ENCODE data around the gene KRTAP10-9.
"Not testable (repeated sequence)": the region's sequence is repeated elsewhere in the genome, so short reads cannot be mapped to it uniquely, and the experiment has no call there.

KRTAP10-9 gene

DNA sequence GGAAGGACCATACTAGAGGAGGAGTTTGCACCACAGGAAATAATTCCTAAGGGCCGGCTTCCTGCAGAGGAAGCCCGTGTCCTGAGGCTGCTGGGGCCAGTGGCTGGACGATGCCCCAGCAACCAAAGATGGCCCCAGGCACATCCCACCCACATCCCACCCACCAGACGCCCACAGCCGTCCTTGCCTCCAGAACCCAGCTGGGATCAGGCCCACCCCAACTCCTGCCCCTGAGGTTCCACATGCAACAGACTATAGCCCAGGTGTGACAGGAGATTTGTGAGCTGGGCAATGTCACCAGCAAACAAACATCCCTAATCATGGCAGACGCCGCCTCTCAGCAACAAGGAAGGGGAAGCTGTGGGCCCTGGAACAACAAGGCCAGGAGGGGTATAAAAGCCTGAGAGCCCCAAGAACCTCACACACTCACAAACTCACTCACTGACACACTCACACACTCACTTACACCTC lies at the start of gene KRTAP10-9:
Gene KRTAP10-9, plus strand, starts transcription at position 421 of the 471 bp plus-strand sequence. CDS start 79 bp downstream, outside the sequence.
- DNase-seq = no peak

GRCh38 chr21:44578371-44579055 lies 48.4 kb upstream of the KRTAP10-9 start:
- no peak for DNase-seq

GRCh38 chr21:44579056-44579832 lies 47.6 kb upstream of the KRTAP10-9 start:
- no peak for DNase-seq

DNA sequence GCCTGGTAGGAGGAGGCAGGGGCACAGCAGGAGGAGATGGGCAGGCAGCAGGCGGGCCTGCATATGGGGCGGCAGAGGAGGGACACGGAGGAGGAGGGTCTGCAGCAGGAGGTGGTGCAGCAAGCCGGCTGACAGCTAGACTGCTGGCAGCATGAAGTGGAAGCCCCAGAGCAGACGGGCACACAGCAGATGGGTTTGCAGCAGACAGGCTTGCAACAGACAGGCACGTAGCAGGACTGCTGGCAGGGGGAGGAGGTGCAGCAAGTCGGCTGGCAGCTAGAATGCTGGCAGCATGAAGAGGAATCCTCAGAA lies 47.1 kb upstream of the KRTAP10-9 start:
- DNase-seq = no peak

DNA sequence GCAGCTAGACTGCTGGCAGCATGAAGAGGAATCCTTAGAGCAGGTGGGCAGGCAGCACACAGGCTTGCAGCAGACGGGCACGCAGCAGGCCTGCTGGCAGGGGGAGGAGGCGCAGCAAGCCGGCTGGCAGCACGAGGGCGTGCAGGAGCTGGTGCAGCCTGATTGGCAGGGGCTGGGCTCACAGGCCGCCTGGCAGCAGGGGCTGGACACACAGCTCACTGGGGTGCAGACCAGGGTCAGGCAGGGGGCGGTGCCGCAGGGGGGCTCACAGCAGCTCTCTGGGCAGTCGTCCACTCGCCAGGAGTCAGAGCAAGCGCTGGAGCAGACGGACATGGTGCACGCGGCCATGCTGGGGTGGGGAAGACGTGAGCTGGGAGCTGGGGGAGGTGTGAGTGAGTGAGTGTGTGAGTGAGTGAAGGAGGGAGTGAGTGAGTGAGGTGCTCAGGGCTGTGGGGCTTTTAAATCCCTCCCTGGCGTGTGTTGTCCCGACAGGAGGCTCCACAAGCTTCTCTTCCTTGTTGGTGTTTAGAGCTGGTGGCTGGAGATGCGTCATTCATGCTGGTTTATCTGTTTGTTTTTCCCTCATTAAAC lies 46.6 kb upstream of the KRTAP10-9 start, which contains the start of gene KRTAP10-5:
Gene KRTAP10-5, minus strand, starts transcription at position 374 of the 591 bp plus-strand sequence. Its CDS starts 26 bp downstream, at position 348.
- not testable (repeated sequence) for DNase-seq

DNA sequence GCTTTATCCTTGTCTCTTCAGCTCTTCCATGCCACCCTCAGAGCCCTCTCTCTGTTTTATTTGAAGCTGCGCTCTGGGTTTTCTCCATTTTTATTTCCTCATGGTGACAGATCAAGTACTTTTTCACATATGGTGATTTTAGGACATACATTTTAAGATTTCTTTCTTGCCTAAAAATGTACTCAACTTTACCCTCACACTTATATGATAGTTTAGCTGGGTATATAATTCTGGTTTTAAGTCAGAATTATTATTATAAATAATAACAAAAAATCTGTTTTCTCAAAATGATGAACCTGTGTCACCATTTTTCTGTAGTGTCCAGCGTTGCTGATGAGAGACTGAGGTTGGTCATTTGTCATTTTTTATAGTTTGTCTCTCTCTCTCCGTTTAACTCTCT lies 45.7 kb upstream of the KRTAP10-9 start:
- DNase-seq = no peak

- no peak for DNase-seq
These were observed 44.8 kb upstream of the KRTAP10-9 start for GRCh38 chr21:44582055-44582454.

DNA sequence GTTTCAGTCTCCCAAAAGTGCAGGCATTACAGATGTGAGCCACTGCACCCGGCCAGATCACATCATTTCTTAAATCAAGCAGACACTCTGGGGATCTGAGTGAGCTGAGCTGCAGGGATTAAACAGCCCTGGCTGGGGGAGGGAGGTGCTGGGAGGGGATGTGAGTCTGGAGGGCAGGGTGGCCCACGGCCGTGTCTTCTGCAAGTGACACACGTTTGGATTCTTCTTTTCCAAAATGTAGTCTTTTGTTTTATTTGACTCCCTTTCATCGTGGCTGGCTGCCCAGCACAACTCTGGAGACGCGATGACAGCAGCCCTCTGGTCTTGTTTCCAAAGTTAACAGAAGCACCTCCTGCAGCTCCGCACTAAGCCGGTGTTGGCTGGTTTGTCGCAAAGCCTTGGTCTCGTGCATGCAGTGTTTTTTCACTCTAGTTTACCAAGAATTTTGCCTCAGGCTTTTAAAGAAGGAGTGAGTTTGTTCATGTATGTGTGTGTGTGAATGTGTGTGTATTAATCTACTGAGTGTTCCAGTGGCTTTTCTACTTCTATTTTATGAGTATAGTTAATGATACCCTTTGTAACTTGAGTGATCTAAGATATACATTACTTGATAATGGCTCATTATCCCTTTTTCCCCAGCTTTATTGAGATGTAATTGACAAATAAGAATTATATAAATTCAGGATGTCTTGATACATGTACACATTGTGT lies 43.6 kb upstream of the KRTAP10-9 start:
- no peak for DNase-seq

DNA sequence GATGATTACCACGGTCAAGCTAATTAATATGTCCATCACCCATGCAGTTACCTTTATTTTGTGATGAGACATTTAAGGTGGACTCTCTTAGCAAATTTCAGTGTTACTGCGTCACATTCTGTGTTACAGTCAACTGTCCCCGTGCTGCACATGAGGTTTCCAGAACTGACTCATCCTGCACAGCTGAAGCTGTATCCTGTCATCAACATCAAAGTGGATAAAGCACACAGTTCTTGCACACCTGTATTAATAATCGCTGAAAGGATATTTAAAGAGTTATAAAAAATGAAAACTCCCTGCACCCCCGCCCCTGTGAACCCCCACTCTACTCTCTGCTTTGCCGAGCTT lies 43.1 kb upstream of the KRTAP10-9 start:
- peak; percentile 24 for DNase-seq

GRCh38 chr21:44585892-44586291 lies 41.0 kb upstream of the KRTAP10-9 start:
- no peak for DNase-seq

DNA sequence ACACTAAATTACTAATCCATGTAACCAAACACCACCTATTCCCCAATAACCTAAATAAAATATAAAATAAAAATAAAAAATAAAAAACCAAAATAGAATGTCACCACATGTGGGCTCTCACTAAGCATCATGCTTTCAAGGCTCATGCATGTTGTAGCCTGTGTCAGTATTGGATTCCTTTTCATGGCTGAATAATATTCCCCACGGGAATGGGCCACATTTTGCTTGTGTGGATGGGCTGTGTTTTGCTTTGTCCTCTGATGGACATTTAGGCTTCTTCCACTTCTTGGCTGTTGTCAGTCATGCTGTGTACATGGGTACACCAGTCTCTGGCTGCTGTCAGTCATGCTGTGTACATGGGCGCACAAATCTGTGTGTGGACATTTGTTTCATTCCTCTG lies 37.8 kb upstream of the KRTAP10-9 start:
- no peak for DNase-seq

- DNase-seq = no peak
These were observed 37.1 kb upstream of the KRTAP10-9 start for GRCh38 chr21:44589586-44590305.

GRCh38 chr21:44590311-44590721 lies 36.6 kb upstream of the KRTAP10-9 start:
- DNase-seq = no peak

DNA sequence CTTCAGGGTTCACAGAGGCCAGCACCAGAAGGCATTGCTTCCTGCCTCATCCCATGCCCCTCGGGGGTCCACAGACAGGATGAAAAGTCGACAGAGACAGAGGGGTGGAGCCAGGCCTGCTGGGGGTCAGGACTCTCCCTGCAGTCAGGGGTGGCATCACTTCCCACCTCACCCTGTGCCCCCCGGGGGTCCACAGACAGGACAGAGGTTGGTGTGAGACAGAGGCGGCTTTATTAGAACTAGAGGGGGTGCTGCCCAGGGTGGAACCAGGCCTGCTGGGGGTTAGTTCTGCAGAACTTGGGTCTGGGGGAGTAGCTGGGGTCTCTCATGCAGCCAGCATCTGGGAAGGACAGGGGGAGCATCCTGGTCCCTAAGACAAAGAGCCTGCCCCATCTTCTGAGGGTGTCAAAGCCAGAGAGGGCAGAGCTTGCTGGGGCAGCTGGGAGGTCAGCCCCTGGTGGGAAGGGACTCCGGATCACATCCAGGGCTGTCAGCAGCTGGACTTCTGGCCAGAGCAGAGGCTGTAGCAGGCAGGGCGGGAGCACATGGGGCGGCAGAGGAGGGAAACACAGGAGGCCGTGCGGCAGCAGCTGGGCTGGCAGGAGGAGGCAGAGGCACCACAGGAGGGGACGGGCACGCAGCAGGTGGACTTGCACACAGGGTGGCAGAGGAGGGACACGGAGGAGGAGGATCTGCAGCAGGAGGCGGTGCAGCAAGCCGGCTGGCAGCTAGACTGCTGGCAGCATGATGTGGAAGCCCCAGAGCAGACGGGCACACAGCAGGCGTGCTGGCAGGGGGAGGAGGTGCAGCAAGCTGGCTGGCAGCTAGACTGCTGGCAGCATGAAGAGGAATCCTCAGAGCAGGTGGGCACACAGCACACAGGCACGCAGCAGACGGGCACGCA lies 35.7 kb upstream of the KRTAP10-9 start:
- DNase-seq = not testable (repeated sequence)

DNA sequence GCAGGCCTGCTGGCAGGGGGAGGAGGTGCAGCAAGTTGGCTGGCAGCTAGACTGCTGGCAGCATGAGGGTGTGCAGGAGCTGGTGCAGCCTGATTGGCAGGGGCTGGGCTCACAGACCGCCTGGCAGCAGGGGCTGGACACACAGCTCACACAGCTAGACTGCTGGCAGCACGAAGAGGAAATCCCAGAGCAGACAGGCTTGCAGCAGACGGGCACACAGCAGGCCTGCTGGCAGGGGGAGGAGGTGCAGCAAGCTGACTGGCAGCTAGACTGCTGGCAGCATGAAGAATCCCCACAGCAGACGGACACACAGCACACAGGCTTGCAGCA lies 35.1 kb upstream of the KRTAP10-9 start:
- not testable (repeated sequence) for DNase-seq

DNA sequence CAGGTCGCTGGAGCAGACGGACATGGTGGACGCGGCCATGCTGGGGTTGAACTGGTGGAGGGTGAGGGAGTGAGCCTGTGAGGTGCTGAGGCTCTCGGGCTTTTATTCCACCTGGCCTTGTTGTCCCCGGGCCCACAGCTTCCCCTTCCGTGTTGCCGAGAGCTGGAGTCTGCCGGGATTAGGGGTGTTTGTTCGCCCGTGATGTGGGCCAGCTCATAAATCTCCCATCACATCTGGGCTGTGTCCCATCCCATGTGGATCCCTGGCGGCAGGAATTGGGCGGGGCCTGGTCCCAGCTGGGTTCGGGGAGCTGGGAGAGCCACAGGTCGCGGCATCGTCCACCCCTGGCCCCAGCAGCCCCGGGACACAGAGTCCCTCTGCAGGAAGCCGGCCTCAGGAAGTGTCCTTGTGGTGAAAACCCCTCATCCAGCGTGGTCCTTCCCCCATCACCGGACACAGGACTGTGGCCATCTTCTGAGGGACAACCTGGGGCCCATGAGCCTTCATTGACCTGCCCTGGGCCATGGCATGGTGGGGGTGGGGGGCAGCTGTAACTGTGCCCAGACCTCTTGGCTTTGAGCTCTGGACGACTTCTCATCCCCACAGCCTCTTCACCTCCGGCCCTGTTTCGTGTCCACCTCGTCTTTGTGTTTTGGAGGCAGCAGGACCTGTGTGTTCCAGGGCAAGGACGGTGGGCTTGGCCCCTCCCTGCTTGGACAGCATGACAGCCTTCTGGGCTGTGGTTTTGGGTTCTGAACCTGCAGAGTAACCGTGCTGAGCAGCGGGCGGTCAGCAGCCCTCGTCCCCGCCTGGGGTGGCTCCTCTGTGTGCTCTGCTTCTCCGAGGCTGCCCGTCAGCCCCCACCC lies 34.2 kb upstream of the KRTAP10-9 start, which contains the start of gene KRTAP10-6:
Gene KRTAP10-6, minus strand, starts transcription at position 60 of the 866 bp plus-strand sequence. Its CDS starts 21 bp downstream, at position 39.
- no peak for DNase-seq

GRCh38 chr21:44593598-44594405 lies 33.1 kb upstream of the KRTAP10-9 start:
- DNase-seq = no peak

GRCh38 chr21:44594406-44594916 lies 32.4 kb upstream of the KRTAP10-9 start:
- DNase-seq = no peak

- DNase-seq = no peak
These were observed 31.4 kb upstream of the KRTAP10-9 start for GRCh38 chr21:44595524-44595923.

All from stimulated activated CD4-positive, alpha-beta T cell treated with anti-CD3 and anti-CD28 coated beads, Interleukin-4, amount 100 ng/mL, for 1 hour (primary cell).